ENCODE results near the gene SCYL1.

- no peak for TF ChIP-seq CTCF (IDR thresholded peaks at IDR 0.05)
- no peak for TF ChIP-seq POLR2AphosphoS5 (IDR thresholded peaks at IDR 0.05)
These were observed 7.6 kb downstream of the SCYL1 start for GRCh38 chr11:65532388-65533064.
